SK-N-SH (cell line): ENCODE results near the gene CLIC4. TPM values are rescaled to one million over a fixed set of nuclear protein-coding genes. Genes with fewer than 3 reads are reported as not detected.
A peak's percentile ranks its signal among the peaks of the same experiment; 100 is the strongest.

Source experiments
- CTCF ChIA-PET: fragments of 300-600, 350-600 bp; formaldehyde crosslinking; extraction: SDS; loops from one replicate; lab custom pipeline; 2021; lab: Yijun Ruan, JAX
- POLR2A ChIA-PET: fragments of 350-600 bp; sonication (Branson Sonifier 250); formaldehyde crosslinking; extraction: SDS; loops from one replicate; lab custom pipeline; 2020; ENCODE audit warnings: antibody characterized with exemption, inconsistent platforms; lab: Yijun Ruan, JAX
- DNase-seq: peaks from one replicate; pipeline ENCODE4 v3.0.0; 2012
- H2AFZ ChIP-seq: fragments of 200-600 bp; sonication (generic); 2 replicates; pipeline ENCODE4 v1.8.1; 2016; ENCODE audit warnings: antibody characterized with exemption, mild to moderate bottlenecking, low read depth
- H3F3A ChIP-seq: fragments of 200-600 bp; sonication (generic); replicated peaks from 2 replicates; pipeline ENCODE3; 2016; ENCODE audit warnings: antibody characterized with exemption, mild to moderate bottlenecking; ENCODE audit not compliant: insufficient read depth
- H3K27ac ChIP-seq, 2 experiments: fragments of 200-500 bp in 1 of 2; fragments of 200-600 bp in 1 of 2; sonication (Bioruptor generic) in 1 of 2; sonication (generic), shearing (Covaris generic) in 1 of 2; 2 replicates each; pipeline versions ENCODE4 v1.5.1 to v1.6.1; 2014 to 2016; ENCODE audit warnings: low read depth in 2 of 2, inconsistent platforms in 1 of 2, low read length in 1 of 2, mild to moderate bottlenecking in 1 of 2, mixed read lengths in 1 of 2
- H3K27me3 ChIP-seq: fragments of 200-600 bp; sonication (generic), shearing (Covaris generic); 2 replicates; pipeline ENCODE4 v1.6.1; 2016; ENCODE audit warnings: mixed run types; ENCODE audit not compliant: insufficient read depth
- H3K36me3 ChIP-seq, 2 experiments: fragments of 200-500 bp in 1 of 2; fragments of 200-600 bp in 1 of 2; sonication (Bioruptor generic) in 1 of 2; sonication (generic) in 1 of 2; replicated peaks in 1 of 2; 2 replicates each; pipeline versions ENCODE3 to v1.5.1; 2014 to 2016; ENCODE audit warnings: low read length in 1 of 2, mild to moderate bottlenecking in 1 of 2; ENCODE audit not compliant: insufficient read depth in 2 of 2, control insufficient read depth in 1 of 2
- H3K4me1 ChIP-seq, 2 experiments: fragments of 200-500 bp in 1 of 2; fragments of 200-600 bp in 1 of 2; sonication (Bioruptor generic) in 1 of 2; sonication (generic), shearing (Covaris generic) in 1 of 2; 2 replicates each; pipeline versions ENCODE4 v1.5.1 to v1.6.1; 2014 to 2016; ENCODE audit warnings: low read depth in 1 of 2, low read length in 1 of 2, mixed run types in 1 of 2; ENCODE audit not compliant: insufficient read depth in 2 of 2, control insufficient read depth in 1 of 2
- H3K4me2 ChIP-seq: fragments of 200-600 bp; sonication (generic), shearing (Covaris generic); 2 replicates; pipeline ENCODE4 v1.6.1; 2017; ENCODE audit warnings: mixed run types
- H3K4me3 ChIP-seq, 2 experiments: fragments of 200-500 bp in 1 of 2; fragments of 200-600 bp in 1 of 2; sonication (Bioruptor generic) in 1 of 2; sonication (generic), shearing (Covaris generic) in 1 of 2; 2 replicates each; pipeline versions ENCODE4 v1.5.1 to v1.8.1; 2014 to 2016; ENCODE audit warnings: low read depth in 2 of 2, inconsistent platforms in 1 of 2, low read length in 1 of 2, mild to moderate bottlenecking in 1 of 2, mixed read lengths in 1 of 2, moderate library complexity in 1 of 2
- H3K79me2 ChIP-seq: fragments of 200-600 bp; sonication (generic); 2 replicates; pipeline ENCODE4 v1.8.1; 2017; ENCODE audit warnings: mild to moderate bottlenecking; ENCODE audit not compliant: insufficient read depth
- H3K9ac ChIP-seq: fragments of 200-600 bp; sonication (generic); 2 replicates; pipeline ENCODE4 v1.6.1; 2017; ENCODE audit warnings: mixed run types
- H3K9me2 ChIP-seq: fragments of 200-600 bp; sonication (generic); 2 replicates; pipeline ENCODE4 v1.6.1; 2017; ENCODE audit warnings: mixed run types
- H3K9me3 ChIP-seq: fragments of 200-600 bp; sonication (generic); 2 replicates; pipeline ENCODE4 v1.6.1; 2017; ENCODE audit warnings: mixed run types, mild to moderate bottlenecking, moderate library complexity
- H4K20me1 ChIP-seq: fragments of 200-600 bp; sonication (generic); 2 replicates; pipeline ENCODE4 v1.6.1; 2017; ENCODE audit warnings: mild to moderate bottlenecking, mixed run types; ENCODE audit not compliant: insufficient read depth
- ELF1 ChIP-seq: IDR thresholded peaks from 2 replicates; pipeline ENCODE4 v1.4.0; 2012
- FOSL2 ChIP-seq: IDR thresholded peaks from 2 replicates; pipeline ENCODE4 v1.4.0; 2012; ENCODE audit warnings: low read depth, mild to moderate bottlenecking, moderate library complexity, borderline replicate concordance
- FOXJ3 ChIP-seq: sonication (generic); formaldehyde crosslinking; IDR thresholded peaks from 2 replicates; pipeline ENCODE4 v1.5.1; 2020; ENCODE audit warnings: mild to moderate bottlenecking, missing genetic modification reagents
- GABPA ChIP-seq: IDR thresholded peaks from 2 replicates; pipeline ENCODE4 v1.4.0; 2012; ENCODE audit warnings: low read depth, mild to moderate bottlenecking
- MEF2A ChIP-seq: IDR thresholded peaks from 2 replicates; pipeline ENCODE4 v1.4.0; 2012; ENCODE audit warnings: low read depth, borderline replicate concordance
- NFIC ChIP-seq: IDR thresholded peaks from 2 replicates; pipeline ENCODE4 v1.4.0; 2012; ENCODE audit warnings: borderline replicate concordance
- NRF1 ChIP-seq: IDR thresholded peaks from 2 replicates; pipeline ENCODE4 v1.6.1; 2012; ENCODE audit warnings: low read depth, mild to moderate bottlenecking, low read length
- PBX3 ChIP-seq: IDR thresholded peaks from 2 replicates; pipeline ENCODE4; 2012
- RAD21 ChIP-seq: IDR thresholded peaks from 2 replicates; pipeline ENCODE4 v1.6.1; 2012; ENCODE audit warnings: mild to moderate bottlenecking, low read length
- RCOR1 ChIP-seq: fragments of 150-350 bp; IDR thresholded peaks from 2 replicates; pipeline ENCODE4 v1.6.1; 2017; ENCODE audit warnings: antibody characterized with exemption, low read length
- SIN3A ChIP-seq: IDR thresholded peaks from 2 replicates; pipeline ENCODE4 v1.6.1; 2012; ENCODE audit warnings: low read depth, mild to moderate bottlenecking, low read length, moderate library complexity, borderline replicate concordance
- ZBTB33 ChIP-seq: IDR thresholded peaks from 2 replicates; pipeline ENCODE4 v1.4.0; 2012; ENCODE audit warnings: low read depth, borderline replicate concordance
- WGBS: methylation state at CpG from one replicate; pipeline ENCODE4 v1.1.6; 2017; ENCODE audit warnings: low lambda C conversion rate; 5-methylcytosine and 5-hydroxymethylcytosine counted together
- polyA plus RNA-seq, 3 experiments: library from polyadenylated mRNA; depleted of rRNA; stranded (reverse); fragments of >200 nt; gene quantifications; 2 replicates each; pipeline ENCODE4 v1.2.3, GENCODE V29; 2012

The CLIC4 gene
- polyA plus RNA-seq, 1 of the 3 experiments (the other 2 are of a cell fraction) = 66.4 TPM

GRCh38 chr1:24707687-24708086, 37.6 kb upstream of the CLIC4 start:
- Histone ChIP-seq H3K36me3 (no peaks in the 10 kb centered on the region), H3K4me2 (no peak overlapping the region), H3F3A (peaks cover 20% of the 10 kb centered on the region), H3K79me2 (no peaks in the 10 kb centered on the region), H3K27ac (no peak overlapping the region), H3K9me3 (no peaks in the 10 kb centered on the region), H3K4me1 (peaks cover 0 to 7% of the 10 kb centered on the region in 2 experiments; a peak in 2 of 4 replicates), H3K9me2 (no peaks in the 10 kb centered on the region), H3K27me3 (no peaks in the 10 kb centered on the region), H4K20me1 (no peaks in the 10 kb centered on the region), H3K9ac (no peak overlapping the region), H2AFZ (no peak overlapping the region), H3K4me3 (no peak overlapping the region)
- no peak for DNase-seq
- 66% methylated on average over 4 of the region's 4 CpGs for WGBS
- POLR2A ChIA-PET = no interaction called here
- CTCF ChIA-PET = interaction anchor here (0.8 to 1.0 kb wide), 2 partner anchors 11 to 19 kb away, joined by 3 read pairs; no protein-coding TSS in a partner anchor
- no peak for TF ChIP-seq ZBTB33
- TF ChIP-seq NRF1 = no peak
- TF ChIP-seq ELF1 = no peak
- peak; percentile 17; the same call in 1 of the 2 replicates for TF ChIP-seq FOSL2
- TF ChIP-seq FOXJ3 = no peak
- TF ChIP-seq SIN3A = no peak

- no peak overlapping the region for H3K4me2 ChIP-seq
- H3K4me3 ChIP-seq = no peak overlapping the region
- H3K27me3 ChIP-seq = no peaks in the 10 kb centered on the region
- no peak for DNase-seq
- CTCF ChIA-PET = no interaction called here
- TF ChIP-seq RAD21 (no peak), FOXJ3 (no peak), ZBTB33 (no peak), RCOR1 (no peak), GABPA (no peak), NFIC (no peak), PBX3 (no peak), MEF2A (no peak)
- H3K9ac ChIP-seq = no peak overlapping the region
- no peaks in the 10 kb centered on the region for H3K9me2 ChIP-seq
- H3K79me2 ChIP-seq = no peaks in the 10 kb centered on the region
- H4K20me1 ChIP-seq = no peaks in the 10 kb centered on the region
- no peak overlapping the region for H2AFZ ChIP-seq
- no peaks in the 10 kb centered on the region for H3K36me3 ChIP-seq
- POLR2A ChIA-PET = no interaction called here
- WGBS = 93% methylated on average over 4 of the region's 4 CpGs
- H3F3A ChIP-seq = peaks cover 20% of the 10 kb centered on the region
- no peaks in the 10 kb centered on the region for H3K9me3 ChIP-seq
- H3K4me1 ChIP-seq = peaks cover 0 to 7% of the 10 kb centered on the region in 2 experiments; a peak in 2 of 4 replicates
- H3K27ac ChIP-seq = no peak overlapping the region
Measured at GRCh38 chr1:24708938-24709337, 36.3 kb upstream of the CLIC4 start.
